ENCODE measurements around the gene RAD51B. TPM values are rescaled to one million over a fixed set of nuclear protein-coding genes. Genes with fewer than 3 reads are reported as not detected.

RAD51B gene
- total RNA-seq, 1 experiment from 2014 or later: 16.7 TPM

GRCh38 chr14:68076451-68076850 lies 256.9 kb downstream of the RAD51B start:
- H3K9me3 Mint-ChIP-seq: peaks cover 9 to 20% of the 10 kb centered on the region in 2 experiments; a peak in 4 of 5 replicates
- Histone ChIP-seq H3K23ac (ENCODE audit: insufficient read length, low read depth, low read length) (no peak overlapping the region), H3K79me1 (ENCODE audit: insufficient read depth, low read depth, low read length, poor library complexity, severe bottlenecking) (no peaks in the 10 kb centered on the region), H3K14ac (ENCODE audit: insufficient read depth, low read length) (no peak overlapping the region), H2AK5ac (ENCODE audit: insufficient read length, low read length) (no peak overlapping the region), H2BK12ac (ENCODE audit: insufficient read length, low read depth, low read length) (no peak overlapping the region), H4K20me1 (ENCODE audit: control insufficient read depth, insufficient read depth, insufficient read length) (no peaks in the 10 kb centered on the region), H3K79me2 (ENCODE audit: insufficient read depth, low read length) (no peaks in the 10 kb centered on the region), H2BK15ac (ENCODE audit: low read depth, low read length) (no peak overlapping the region), H3K9ac (ENCODE audit: extremely low read depth, insufficient read length, low read length) (no peak overlapping the region), H2BK20ac (ENCODE audit: low read depth, low read length, poor library complexity, severe bottlenecking) (no peak overlapping the region), H3K4me2 (ENCODE audit: insufficient read depth, insufficient read length, low read length) (no peak overlapping the region), H3K23me2 (ENCODE audit: insufficient read length, low read depth, low read length, poor library complexity, severe bottlenecking) (no peaks in the 10 kb centered on the region), H2BK5ac (ENCODE audit: insufficient read length, low read length) (no peak overlapping the region), H3K4me1 (ENCODE audit: insufficient read depth, low read length) (no peaks in the 10 kb centered on the region), H3K9me3 (ENCODE audit: control insufficient read depth, low read depth, low read length) (no peaks in the 10 kb centered on the region), H3T11ph (ENCODE audit: low read length) (no peak overlapping the region), H4K8ac (replicated peaks; ENCODE audit: insufficient read length, low read depth, low read length) (no peak overlapping the region), H2AFZ (ENCODE audit: low read length) (no peak overlapping the region), H3K27ac (ENCODE audit: insufficient read length, low read depth, low read length) (no peak overlapping the region), H3K27me3 (ENCODE audit: insufficient read depth, low read length) (no peaks in the 10 kb centered on the region), H3K18ac (ENCODE audit: insufficient read length, low read depth, low read length) (no peak overlapping the region), H4K5ac (ENCODE audit: insufficient read length, low read depth, low read length) (no peak overlapping the region), H3K56ac (ENCODE audit: insufficient read length, low read depth, low read length) (no peak overlapping the region), H4K91ac (ENCODE audit: insufficient read length, low read depth, low read length) (no peak overlapping the region), H2BK120ac (ENCODE audit: low read depth, low read length, poor library complexity, severe bottlenecking) (no peak overlapping the region), H3K4ac (ENCODE audit: low read depth, low read length) (no peak overlapping the region)
- peaks cover 28 to 31% of the 10 kb centered on the region in 2 experiments for H3K4me1 Mint-ChIP-seq
- no peak overlapping the region for H3K27ac Mint-ChIP-seq
- H3K36me3 Mint-ChIP-seq (ENCODE audit: insufficient read depth in 1 of 3, low read depth in 3 of 3): peaks cover 4 to 21% (median 9%) of the 10 kb centered on the region in 3 experiments
- no peak for TF ChIP-seq CTCF (conservative IDR thresholded peaks at IDR 0.05)
- no CpG with 5 or more reads among the region's 1 CpG for WGBS (ENCODE audit: extremely low coverage, insufficient read length, low lambda C conversion rate)
- H3K4me3 Mint-ChIP-seq: no peak overlapping the region
- H3K27me3 Mint-ChIP-seq (ENCODE audit: low read depth): no peaks in the 10 kb centered on the region
- DNase-seq: no peak
